Measurements from ENCODE around the gene RAB1B.
"Not testable (repeated sequence)": the region's sequence is repeated elsewhere in the genome, so short reads cannot be mapped to it uniquely, and the experiment has no call there.

RAB1B gene

DNA sequence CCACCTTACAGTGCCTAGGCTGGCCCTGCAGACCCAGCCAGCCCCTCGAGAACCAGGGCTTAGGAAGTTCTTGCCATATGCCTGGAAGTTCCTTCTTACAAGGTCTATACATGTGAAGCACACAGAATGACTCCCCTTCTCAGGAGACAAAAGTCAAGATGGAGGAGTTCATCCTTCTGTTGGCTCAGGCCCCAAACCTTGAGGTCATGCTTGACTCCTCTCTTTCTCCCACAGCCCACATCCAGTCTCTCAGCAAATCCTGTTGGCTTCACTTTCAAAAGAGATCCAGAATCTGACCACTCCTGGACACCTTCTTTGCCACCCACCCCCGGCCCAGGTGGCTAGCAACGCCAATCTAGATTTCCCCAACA lies 50.1 kb downstream of the RAB1B start:
- H3K4me3 ChIP-seq (ENCODE audit: low read depth in 1 of 2, low read length in 2 of 2): peak overlapping the region in 1 of 2 experiments; percentile 41; a peak in 1 of 4 replicates
- 0 out of 2 replicates have a peak, but pooled peaks cover 2% of the 10 kb centered on the region for H4K20me1 ChIP-seq (ENCODE audit: insufficient read depth, low read length)
- H3K27ac ChIP-seq (ENCODE audit: low read length): peak overlapping the region; percentile 99
- DNase-seq (no peak), ATAC-seq (ENCODE audit: insufficient read depth, low read depth) (no peak)
- no peaks in the 10 kb centered on the region for H3K79me2 ChIP-seq (ENCODE audit: insufficient read depth, low read length)
- peak overlapping the region; percentile 53 for H3K4me2 ChIP-seq (ENCODE audit: insufficient read depth, low read length)
- peak overlapping the region; percentile 9 for H2AFZ ChIP-seq (ENCODE audit: low read depth, low read length)
- peak overlapping the region; percentile 47 for H3K9ac ChIP-seq (ENCODE audit: low read depth, low read length)
- peaks cover 38% of the 10 kb centered on the region for H3K4me1 ChIP-seq (ENCODE audit: insufficient read depth, low read length)
- TF ChIP-seq EZH2 (IDR thresholded peaks at IDR 0.05; ENCODE audit: borderline replicate concordance, low read depth, low read length, severe bottlenecking): no peak
- TF ChIP-seq, protein P1, sequence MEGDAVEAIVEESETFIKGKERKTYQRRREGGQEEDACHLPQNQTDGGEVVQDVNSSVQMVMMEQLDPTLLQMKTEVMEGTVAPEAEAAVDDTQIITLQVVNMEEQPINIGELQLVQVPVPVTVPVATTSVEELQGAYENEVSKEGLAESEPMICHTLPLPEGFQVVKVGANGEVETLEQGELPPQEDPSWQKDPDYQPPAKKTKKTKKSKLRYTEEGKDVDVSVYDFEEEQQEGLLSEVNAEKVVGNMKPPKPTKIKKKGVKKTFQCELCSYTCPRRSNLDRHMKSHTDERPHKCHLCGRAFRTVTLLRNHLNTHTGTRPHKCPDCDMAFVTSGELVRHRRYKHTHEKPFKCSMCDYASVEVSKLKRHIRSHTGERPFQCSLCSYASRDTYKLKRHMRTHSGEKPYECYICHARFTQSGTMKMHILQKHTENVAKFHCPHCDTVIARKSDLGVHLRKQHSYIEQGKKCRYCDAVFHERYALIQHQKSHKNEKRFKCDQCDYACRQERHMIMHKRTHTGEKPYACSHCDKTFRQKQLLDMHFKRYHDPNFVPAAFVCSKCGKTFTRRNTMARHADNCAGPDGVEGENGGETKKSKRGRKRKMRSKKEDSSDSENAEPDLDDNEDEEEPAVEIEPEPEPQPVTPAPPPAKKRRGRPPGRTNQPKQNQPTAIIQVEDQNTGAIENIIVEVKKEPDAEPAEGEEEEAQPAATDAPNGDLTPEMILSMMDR (IDR thresholded peaks at IDR 0.05; ENCODE audit: borderline replicate concordance, extremely low read depth, low read length, poor library complexity, severe bottlenecking): no peak
- no peaks in the 10 kb centered on the region for H3K36me3 ChIP-seq (ENCODE audit: insufficient read depth, low read length)
- no peaks in the 10 kb centered on the region for H3K27me3 ChIP-seq (ENCODE audit: insufficient read depth, low read length, poor library complexity)
- no peaks in the 10 kb centered on the region for H3K9me3 ChIP-seq (ENCODE audit: insufficient read depth, low read length, severe bottlenecking)

- H3K4me1 ChIP-seq (ENCODE audit: insufficient read depth, low read length): peaks cover 37% of the 10 kb centered on the region
Observed at GRCh38 chr11:66320289-66320688, 51.9 kb downstream of the RAB1B start.

GRCh38 chr11:66320748-66321147 lies 52.3 kb downstream of the RAB1B start:
- H2AFZ ChIP-seq (ENCODE audit: low read depth, low read length); ATAC-seq (ENCODE audit: insufficient read depth, low read depth); H3K27ac ChIP-seq (ENCODE audit: low read length): not testable (repeated sequence)

More at GRCh38 chr11:66320289-66320688, 51.9 kb downstream of the RAB1B start:
- not testable (repeated sequence) for H4K20me1 ChIP-seq (ENCODE audit: insufficient read depth, low read length); H3K4me2 ChIP-seq (ENCODE audit: insufficient read depth, low read length); H3K27ac ChIP-seq (ENCODE audit: low read length); H3K79me2 ChIP-seq (ENCODE audit: insufficient read depth, low read length); H3K36me3 ChIP-seq (ENCODE audit: insufficient read depth, low read length); H3K4me3 ChIP-seq (ENCODE audit: low read depth in 1 of 2, low read length in 2 of 2); H3K9ac ChIP-seq (ENCODE audit: low read depth, low read length); ATAC-seq (ENCODE audit: insufficient read depth, low read depth); H2AFZ ChIP-seq (ENCODE audit: low read depth, low read length); H3K27me3 ChIP-seq (ENCODE audit: insufficient read depth, low read length, poor library complexity); H3K9me3 ChIP-seq (ENCODE audit: insufficient read depth, low read length, severe bottlenecking); DNase-seq

GRCh38 chr11:66321606-66322005 lies 53.2 kb downstream of the RAB1B start:
- H4K20me1 ChIP-seq (ENCODE audit: insufficient read depth, low read length): 0 out of 2 replicates have a peak, but pooled peaks cover 2% of the 10 kb centered on the region
- no peak for ATAC-seq (ENCODE audit: insufficient read depth, low read depth)
- no peak overlapping the region for H3K4me3 ChIP-seq (ENCODE audit: low read depth in 1 of 2, low read length in 2 of 2)
- H3K4me2 ChIP-seq (ENCODE audit: insufficient read depth, low read length): no peak overlapping the region
- no peak overlapping the region for H3K27ac ChIP-seq (ENCODE audit: low read length)
- H3K79me2 ChIP-seq (ENCODE audit: insufficient read depth, low read length): no peaks in the 10 kb centered on the region
- TF ChIP-seq EZH2 (IDR thresholded peaks at IDR 0.05; ENCODE audit: borderline replicate concordance, low read depth, low read length, severe bottlenecking): no peak
- TF ChIP-seq, protein P1 (IDR thresholded peaks at IDR 0.05; ENCODE audit: borderline replicate concordance, extremely low read depth, low read length, poor library complexity, severe bottlenecking): no peak
- H3K27me3 ChIP-seq (ENCODE audit: insufficient read depth, low read length, poor library complexity): no peaks in the 10 kb centered on the region
- no peak for DNase-seq
- H3K9me3 ChIP-seq (ENCODE audit: insufficient read depth, low read length, severe bottlenecking): no peaks in the 10 kb centered on the region
- peaks cover 44% of the 10 kb centered on the region for H3K4me1 ChIP-seq (ENCODE audit: insufficient read depth, low read length)
- no peak overlapping the region for H2AFZ ChIP-seq (ENCODE audit: low read depth, low read length)
- no peak overlapping the region for H3K9ac ChIP-seq (ENCODE audit: low read depth, low read length)
- H3K36me3 ChIP-seq (ENCODE audit: insufficient read depth, low read length): no peaks in the 10 kb centered on the region

More at GRCh38 chr11:66320748-66321147, 52.3 kb downstream of the RAB1B start:
- H3K4me1 ChIP-seq (ENCODE audit: insufficient read depth, low read length): peaks cover 42% of the 10 kb centered on the region
- not testable (repeated sequence) for H3K4me2 ChIP-seq (ENCODE audit: insufficient read depth, low read length); H3K79me2 ChIP-seq (ENCODE audit: insufficient read depth, low read length); DNase-seq; H4K20me1 ChIP-seq (ENCODE audit: insufficient read depth, low read length); H3K9ac ChIP-seq (ENCODE audit: low read depth, low read length); H3K27me3 ChIP-seq (ENCODE audit: insufficient read depth, low read length, poor library complexity); H3K4me3 ChIP-seq (ENCODE audit: low read depth in 1 of 2, low read length in 2 of 2); H3K36me3 ChIP-seq (ENCODE audit: insufficient read depth, low read length); H3K9me3 ChIP-seq (ENCODE audit: insufficient read depth, low read length, severe bottlenecking)

All from DND-41 (cell line).